SK-N-SH (cell line): ENCODE measurements around the gene FIGNL1.

Experiments
- CHD2 ChIP-seq: fragments of 150-350 bp; IDR thresholded peaks from 2 replicates; pipeline ENCODE4 v1.6.1; 2018; ENCODE audit warnings: low read length; ENCODE audit not compliant: partially characterized antibody
- GABPA ChIP-seq: IDR thresholded peaks from 2 replicates; pipeline ENCODE4 v1.4.0; 2012; ENCODE audit warnings: low read depth, mild to moderate bottlenecking
- NRF1 ChIP-seq: IDR thresholded peaks from 2 replicates; pipeline ENCODE4 v1.6.1; 2012; ENCODE audit warnings: low read depth, mild to moderate bottlenecking, low read length
- RFX5 ChIP-seq: IDR thresholded peaks from 2 replicates; pipeline ENCODE4 v1.6.1; 2012; ENCODE audit warnings: mild to moderate bottlenecking, improper control_type of control experiment, low read length
- TF ChIP-seq, protein P1 (sequence below): fragments of 200-600 bp; sonication (generic); IDR thresholded peaks from 2 replicates; pipeline ENCODE4 v1.6.1; 2017; ENCODE audit warnings: antibody characterized with exemption, mild to moderate bottlenecking, moderate library complexity
- TF ChIP-seq, protein P2 (sequence below): IDR thresholded peaks from 2 replicates; pipeline ENCODE4 v1.4.0; 2012; ENCODE audit warnings: low read depth, borderline replicate concordance

DNA sequence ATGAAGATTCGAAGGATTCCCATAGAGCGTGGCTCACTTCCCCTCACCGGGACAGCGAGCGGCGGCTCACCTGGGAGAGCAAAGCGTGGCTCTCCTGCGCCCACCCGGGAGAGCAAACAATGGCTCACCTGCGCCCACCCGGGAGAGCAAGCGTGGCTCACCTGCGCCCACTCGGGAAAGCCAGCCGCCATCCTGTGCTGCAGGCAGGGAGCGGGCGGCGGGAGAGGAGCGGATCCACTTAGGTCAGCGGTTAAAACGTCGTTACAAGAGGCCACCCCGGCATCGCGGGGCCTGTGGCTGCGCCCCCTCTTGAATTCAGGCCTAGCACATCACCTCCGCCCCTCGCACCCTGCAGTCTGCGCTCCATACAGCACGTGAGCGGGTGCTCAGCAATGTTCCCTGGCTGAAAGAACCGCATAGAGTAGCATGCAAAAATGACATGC, 461 bp upstream of the FIGNL1 start:
- TF ChIP-seq, protein P1, sequence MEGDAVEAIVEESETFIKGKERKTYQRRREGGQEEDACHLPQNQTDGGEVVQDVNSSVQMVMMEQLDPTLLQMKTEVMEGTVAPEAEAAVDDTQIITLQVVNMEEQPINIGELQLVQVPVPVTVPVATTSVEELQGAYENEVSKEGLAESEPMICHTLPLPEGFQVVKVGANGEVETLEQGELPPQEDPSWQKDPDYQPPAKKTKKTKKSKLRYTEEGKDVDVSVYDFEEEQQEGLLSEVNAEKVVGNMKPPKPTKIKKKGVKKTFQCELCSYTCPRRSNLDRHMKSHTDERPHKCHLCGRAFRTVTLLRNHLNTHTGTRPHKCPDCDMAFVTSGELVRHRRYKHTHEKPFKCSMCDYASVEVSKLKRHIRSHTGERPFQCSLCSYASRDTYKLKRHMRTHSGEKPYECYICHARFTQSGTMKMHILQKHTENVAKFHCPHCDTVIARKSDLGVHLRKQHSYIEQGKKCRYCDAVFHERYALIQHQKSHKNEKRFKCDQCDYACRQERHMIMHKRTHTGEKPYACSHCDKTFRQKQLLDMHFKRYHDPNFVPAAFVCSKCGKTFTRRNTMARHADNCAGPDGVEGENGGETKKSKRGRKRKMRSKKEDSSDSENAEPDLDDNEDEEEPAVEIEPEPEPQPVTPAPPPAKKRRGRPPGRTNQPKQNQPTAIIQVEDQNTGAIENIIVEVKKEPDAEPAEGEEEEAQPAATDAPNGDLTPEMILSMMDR = no peak
- no peak for TF ChIP-seq CHD2
- TF ChIP-seq, protein P2, sequence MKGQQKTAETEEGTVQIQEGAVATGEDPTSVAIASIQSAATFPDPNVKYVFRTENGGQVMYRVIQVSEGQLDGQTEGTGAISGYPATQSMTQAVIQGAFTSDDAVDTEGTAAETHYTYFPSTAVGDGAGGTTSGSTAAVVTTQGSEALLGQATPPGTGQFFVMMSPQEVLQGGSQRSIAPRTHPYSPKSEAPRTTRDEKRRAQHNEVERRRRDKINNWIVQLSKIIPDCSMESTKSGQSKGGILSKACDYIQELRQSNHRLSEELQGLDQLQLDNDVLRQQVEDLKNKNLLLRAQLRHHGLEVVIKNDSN = no peak
- TF ChIP-seq GABPA = no peak
- no peak for TF ChIP-seq NRF1
- no peak for TF ChIP-seq RFX5
